NCI-H2227 (cell line): ENCODE data around the gene GALNT11.
A peak's percentile ranks its signal among the peaks of the same experiment; 100 is the strongest.

Experiments used
- DNase-seq: peaks from one replicate; lab custom pipeline; 2025; ENCODE audit not compliant: unreplicated experiment; lab: John Stamatoyannopoulos, UW

Gene GALNT11

GRCh38 chr7:152144557-152145245 lies 119.2 kb downstream of the GALNT11 start:
- DNase-seq, result no peak

GRCh38 chr7:152145853-152146466 lies 120.5 kb downstream of the GALNT11 start:
- peak; percentile 45 for DNase-seq

GRCh38 chr7:152148706-152149105 lies 123.2 kb downstream of the GALNT11 start:
- DNase-seq, result no peak

- no peak for DNase-seq
Observed at GRCh38 chr7:152149363-152149762, 123.9 kb downstream of the GALNT11 start.

- no peak for DNase-seq
Observed at GRCh38 chr7:152152267-152152666, 126.8 kb downstream of the GALNT11 start.

- DNase-seq, result no peak
Observed at GRCh38 chr7:152158801-152159587, 133.5 kb downstream of the GALNT11 start.

GRCh38 chr7:152161171-152161570 lies 135.7 kb downstream of the GALNT11 start:
- DNase-seq, result no peak

- no peak for DNase-seq
Observed at GRCh38 chr7:152162287-152162686, 136.8 kb downstream of the GALNT11 start.
